ENCODE results near the gene HOXD8.
A peak's percentile ranks its signal among the peaks of the same experiment; 100 is the strongest.

Gene HOXD8

GRCh38 chr2:176178038-176178756 lies 48.7 kb downstream of the HOXD8 start:
- TF ChIP-seq, protein P1, sequence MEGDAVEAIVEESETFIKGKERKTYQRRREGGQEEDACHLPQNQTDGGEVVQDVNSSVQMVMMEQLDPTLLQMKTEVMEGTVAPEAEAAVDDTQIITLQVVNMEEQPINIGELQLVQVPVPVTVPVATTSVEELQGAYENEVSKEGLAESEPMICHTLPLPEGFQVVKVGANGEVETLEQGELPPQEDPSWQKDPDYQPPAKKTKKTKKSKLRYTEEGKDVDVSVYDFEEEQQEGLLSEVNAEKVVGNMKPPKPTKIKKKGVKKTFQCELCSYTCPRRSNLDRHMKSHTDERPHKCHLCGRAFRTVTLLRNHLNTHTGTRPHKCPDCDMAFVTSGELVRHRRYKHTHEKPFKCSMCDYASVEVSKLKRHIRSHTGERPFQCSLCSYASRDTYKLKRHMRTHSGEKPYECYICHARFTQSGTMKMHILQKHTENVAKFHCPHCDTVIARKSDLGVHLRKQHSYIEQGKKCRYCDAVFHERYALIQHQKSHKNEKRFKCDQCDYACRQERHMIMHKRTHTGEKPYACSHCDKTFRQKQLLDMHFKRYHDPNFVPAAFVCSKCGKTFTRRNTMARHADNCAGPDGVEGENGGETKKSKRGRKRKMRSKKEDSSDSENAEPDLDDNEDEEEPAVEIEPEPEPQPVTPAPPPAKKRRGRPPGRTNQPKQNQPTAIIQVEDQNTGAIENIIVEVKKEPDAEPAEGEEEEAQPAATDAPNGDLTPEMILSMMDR (IDR thresholded peaks at IDR 0.05; ENCODE audit: insufficient read depth, low read depth, low read length, missing control alignments): no peak
- H3K4me3 ChIP-seq (ENCODE audit: low read depth, low read length): peak overlapping the region; percentile 52

DNA sequence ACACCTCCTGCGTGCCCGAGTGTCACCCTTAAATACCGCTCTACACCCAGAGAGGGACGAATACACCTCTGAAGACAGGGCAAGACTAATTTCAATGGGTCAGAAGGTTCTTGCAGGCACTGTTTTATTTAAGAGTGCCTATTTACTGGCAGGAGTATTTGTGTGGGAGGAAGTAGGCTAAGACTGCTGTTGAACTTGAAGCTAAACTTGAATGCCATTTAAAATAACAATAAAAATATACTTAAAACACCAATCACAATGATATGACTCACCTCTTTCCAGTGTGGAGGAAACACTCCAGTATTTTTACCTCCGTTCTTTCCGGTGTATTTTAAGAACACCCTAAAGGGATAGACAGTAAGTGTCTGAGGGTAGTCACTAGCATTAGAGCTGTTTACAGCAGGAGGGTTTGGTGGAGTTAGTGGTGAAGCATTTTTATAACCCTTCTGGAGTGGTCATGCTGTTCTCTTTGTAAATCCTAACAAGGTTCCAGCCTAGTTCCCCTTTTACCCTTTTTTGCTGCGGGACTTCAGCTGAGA lies 49.3 kb downstream of the HOXD8 start:
- TF ChIP-seq, protein P1 (IDR thresholded peaks at IDR 0.05; ENCODE audit: insufficient read depth, low read depth, low read length, missing control alignments): no peak
- peak overlapping the region; percentile 52 for H3K4me3 ChIP-seq (ENCODE audit: low read depth, low read length)
- no peak for DNase-seq (ENCODE audit: low read depth)

More at GRCh38 chr2:176178038-176178756, 48.7 kb downstream of the HOXD8 start:
- DNase-seq (ENCODE audit: low read depth): peak; percentile 22

DNA sequence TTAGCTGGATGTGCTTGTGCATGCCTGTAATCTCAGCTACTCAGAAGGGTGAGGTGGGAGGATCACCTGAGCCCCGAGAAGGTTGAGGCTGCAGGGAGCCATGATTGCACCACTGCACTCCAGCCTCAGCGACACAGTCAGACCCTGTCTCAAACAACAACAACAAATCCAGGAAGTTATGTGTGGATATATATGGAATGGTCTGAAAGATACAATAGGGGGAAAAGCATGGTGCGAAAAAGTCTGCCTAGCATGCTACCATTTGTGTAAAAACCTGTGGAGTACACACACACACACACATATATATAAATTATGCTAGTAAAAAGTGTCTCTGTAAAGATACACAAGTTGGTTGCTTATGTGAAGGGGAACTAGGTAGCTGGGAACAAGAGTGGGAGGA lies 52.0 kb downstream of the HOXD8 start:
- TF ChIP-seq, protein P1 (IDR thresholded peaks at IDR 0.05; ENCODE audit: insufficient read depth, low read depth, low read length, missing control alignments): no peak
- no peak for DNase-seq (ENCODE audit: low read depth)
- H3K4me3 ChIP-seq (ENCODE audit: low read depth, low read length): no peak overlapping the region
